ENCODE data around the gene AUTS2.

AUTS2 gene

DNA sequence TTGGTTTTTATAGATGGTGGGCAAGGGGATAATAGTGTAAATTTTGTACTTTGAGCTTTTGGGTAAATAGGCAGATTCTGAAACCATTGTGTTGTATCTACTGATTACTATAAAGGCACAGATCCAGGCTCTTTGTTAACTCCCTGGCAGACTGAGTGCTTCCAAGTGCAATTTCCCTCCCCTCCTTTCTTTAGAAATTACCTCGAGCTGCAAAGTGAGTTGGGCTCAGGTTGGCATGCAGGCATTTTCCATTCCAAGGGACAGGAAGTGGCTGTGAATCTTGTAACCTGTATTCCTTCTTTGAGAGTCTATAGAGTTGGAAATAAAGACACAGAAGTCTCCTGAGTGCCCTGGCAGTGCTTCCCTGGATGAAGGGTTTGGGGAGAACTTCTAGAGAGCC is 1039.5 kb downstream of the AUTS2 start:
- no peak overlapping the region for H3K4me3 ChIP-seq (ENCODE audit: low read depth, low read length)
- TF ChIP-seq, protein P1, sequence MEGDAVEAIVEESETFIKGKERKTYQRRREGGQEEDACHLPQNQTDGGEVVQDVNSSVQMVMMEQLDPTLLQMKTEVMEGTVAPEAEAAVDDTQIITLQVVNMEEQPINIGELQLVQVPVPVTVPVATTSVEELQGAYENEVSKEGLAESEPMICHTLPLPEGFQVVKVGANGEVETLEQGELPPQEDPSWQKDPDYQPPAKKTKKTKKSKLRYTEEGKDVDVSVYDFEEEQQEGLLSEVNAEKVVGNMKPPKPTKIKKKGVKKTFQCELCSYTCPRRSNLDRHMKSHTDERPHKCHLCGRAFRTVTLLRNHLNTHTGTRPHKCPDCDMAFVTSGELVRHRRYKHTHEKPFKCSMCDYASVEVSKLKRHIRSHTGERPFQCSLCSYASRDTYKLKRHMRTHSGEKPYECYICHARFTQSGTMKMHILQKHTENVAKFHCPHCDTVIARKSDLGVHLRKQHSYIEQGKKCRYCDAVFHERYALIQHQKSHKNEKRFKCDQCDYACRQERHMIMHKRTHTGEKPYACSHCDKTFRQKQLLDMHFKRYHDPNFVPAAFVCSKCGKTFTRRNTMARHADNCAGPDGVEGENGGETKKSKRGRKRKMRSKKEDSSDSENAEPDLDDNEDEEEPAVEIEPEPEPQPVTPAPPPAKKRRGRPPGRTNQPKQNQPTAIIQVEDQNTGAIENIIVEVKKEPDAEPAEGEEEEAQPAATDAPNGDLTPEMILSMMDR (IDR thresholded peaks at IDR 0.05; ENCODE audit: insufficient read depth, low read depth, low read length, missing control alignments) = no peak
- no peak for DNase-seq (ENCODE audit: low read depth)

DNA sequence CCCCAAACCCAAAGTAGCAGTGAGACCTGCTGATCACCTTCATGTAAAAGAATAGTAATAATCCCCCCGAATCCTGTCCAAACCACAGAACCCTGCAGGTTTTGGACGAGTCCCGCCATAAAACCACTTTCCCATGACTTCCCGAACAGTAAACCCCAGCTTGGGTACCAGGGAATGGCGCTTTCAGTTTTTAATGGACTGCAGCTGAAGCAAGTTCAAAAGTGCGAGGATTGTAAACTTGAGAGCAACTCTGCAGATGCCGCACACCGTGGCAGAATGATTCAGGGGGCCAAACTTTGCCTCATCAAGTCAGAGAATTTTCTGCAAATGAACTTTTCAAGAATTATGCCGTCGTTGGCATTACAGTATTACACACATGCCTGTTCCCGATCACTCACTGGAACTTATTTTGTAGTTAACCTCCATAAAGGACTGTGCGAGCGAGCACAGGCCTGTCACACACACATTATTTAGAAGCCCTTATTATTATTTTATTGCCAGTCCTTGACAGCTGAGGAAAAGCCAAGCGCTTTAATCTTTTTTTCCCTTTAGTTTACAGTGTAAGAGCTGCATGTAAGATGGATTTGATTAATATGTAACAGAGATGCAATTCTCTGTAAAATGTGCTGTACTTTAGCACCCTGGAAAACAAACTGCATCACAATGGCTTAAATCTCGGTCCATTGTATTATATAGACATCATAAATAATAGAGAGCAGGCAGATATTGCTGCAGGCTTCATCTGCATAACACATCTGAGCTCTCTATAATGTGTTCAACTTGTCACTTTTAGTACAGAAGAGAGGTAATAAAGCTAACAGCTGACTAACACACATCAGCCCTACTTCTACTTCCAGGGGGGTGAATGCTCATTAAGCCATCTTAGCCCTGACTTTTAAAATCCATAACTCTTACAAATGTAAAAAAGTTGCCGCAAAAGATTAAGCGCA is 1040.2 kb downstream of the AUTS2 start:
- H3K4me3 ChIP-seq (ENCODE audit: low read depth, low read length) = no peak overlapping the region
- TF ChIP-seq, protein P1 (IDR thresholded peaks at IDR 0.05; ENCODE audit: insufficient read depth, low read depth, low read length, missing control alignments) = no peak
- no peak for DNase-seq (ENCODE audit: low read depth)

DNA sequence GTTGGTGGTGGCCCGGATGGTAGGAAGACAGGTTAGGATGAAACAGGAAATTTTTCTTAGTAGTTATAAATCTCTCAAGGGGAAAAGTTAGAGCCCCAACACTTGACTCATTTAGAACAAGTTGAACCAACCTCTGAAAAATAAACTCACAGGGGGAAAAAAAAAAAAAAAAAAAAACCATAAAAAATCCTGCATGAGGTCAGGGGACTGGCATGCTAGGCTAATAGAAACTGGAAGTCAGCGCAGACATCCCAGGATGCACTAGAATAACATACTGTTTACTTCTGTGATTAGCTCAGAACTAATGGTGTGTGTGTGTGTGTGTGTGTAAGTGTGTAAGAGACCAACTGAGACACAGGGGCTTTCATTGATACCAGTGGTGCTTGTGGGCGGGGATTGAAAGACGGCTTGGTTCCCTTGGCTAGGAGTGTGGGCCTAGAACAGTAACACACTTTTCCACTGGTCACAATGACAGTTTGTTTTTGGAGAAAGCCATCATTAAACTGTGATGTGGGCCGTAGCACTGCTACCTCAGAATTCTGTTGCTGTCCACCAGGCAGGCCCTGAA is 1042.1 kb downstream of the AUTS2 start:
- TF ChIP-seq, protein P1 (IDR thresholded peaks at IDR 0.05; ENCODE audit: insufficient read depth, low read depth, low read length, missing control alignments) = no peak
- H3K4me3 ChIP-seq (ENCODE audit: low read depth, low read length) = no peak overlapping the region
- DNase-seq (ENCODE audit: low read depth) = no peak

DNA sequence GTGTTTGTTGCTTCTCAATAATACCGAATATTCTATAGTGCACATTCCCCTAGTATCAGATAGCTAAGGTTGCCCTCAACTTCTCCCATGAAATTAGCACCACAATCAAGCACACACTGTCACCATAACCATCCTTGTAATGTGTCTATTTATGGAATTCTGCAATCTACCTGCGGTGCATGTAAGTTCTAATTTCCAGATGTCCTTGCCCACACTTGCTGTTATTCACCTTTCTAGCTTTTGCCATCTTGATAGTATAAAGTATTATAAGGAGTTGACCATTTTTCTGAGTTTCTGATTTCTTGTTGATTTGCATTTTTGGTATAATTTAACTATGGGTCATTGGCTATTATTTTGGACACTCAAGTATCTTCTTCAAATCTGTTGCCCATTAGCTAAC is 1043.6 kb downstream of the AUTS2 start:
- TF ChIP-seq, protein P1 (IDR thresholded peaks at IDR 0.05; ENCODE audit: insufficient read depth, low read depth, low read length, missing control alignments) = no peak

DNA sequence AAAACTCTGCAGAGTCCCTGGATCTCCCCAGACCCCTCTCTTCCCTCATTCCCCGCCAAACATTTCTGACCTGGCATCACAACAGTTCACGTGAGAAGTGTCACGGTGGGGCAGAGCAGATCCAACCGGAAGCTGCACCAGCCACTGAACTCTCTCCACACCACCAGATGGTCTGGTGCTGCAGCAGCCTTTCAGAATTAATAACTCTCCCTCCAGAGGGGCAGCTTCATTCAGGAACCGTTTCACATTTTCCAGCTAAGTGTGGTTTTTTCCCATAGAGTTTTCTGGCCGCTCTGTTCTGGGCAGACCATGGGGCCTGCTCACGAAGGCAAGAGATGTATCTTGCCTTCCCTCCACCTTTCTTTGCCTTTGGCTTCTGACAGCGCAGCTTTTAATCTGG is 1047.0 kb downstream of the AUTS2 start:
- TF ChIP-seq, protein P1 (IDR thresholded peaks at IDR 0.05; ENCODE audit: insufficient read depth, low read depth, low read length, missing control alignments) = no peak
- H3K4me3 ChIP-seq (ENCODE audit: low read depth, low read length) = no peak overlapping the region
- no peak for DNase-seq (ENCODE audit: low read depth)

More for the DNA sequence above, 1043.6 kb downstream of the AUTS2 start:
- H3K4me3 ChIP-seq (ENCODE audit: low read depth, low read length) = no peak overlapping the region
- DNase-seq (ENCODE audit: low read depth) = no peak

DNA sequence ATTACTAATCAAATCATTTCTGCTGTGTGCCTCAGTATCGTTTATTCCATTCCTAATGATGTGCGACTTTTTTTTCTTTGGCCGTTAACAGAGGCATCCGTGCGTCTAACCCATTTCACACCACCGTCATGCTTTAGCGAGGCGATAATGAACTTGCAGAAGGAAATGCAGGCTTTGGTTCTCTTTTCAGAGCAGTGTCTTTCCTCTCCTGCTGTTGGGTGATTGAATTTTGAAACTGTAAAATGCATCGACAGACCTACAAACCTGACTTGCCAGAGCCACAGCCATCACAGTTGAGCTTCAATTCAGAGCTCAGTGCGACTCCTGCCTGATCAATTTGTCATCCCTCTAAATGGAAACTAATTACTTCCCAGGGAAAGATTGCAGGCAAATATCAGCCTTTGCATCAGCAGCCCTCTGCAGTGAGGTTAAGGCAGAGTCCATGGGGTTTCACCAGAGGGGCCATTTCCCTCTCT is 1047.6 kb downstream of the AUTS2 start:
- no peak overlapping the region for H3K4me3 ChIP-seq (ENCODE audit: low read depth, low read length)
- TF ChIP-seq, protein P1 (IDR thresholded peaks at IDR 0.05; ENCODE audit: insufficient read depth, low read depth, low read length, missing control alignments) = no peak
- DNase-seq (ENCODE audit: low read depth) = peak; percentile 5
